HG03108 (cell line): ENCODE results near the gene ANO2.

Experiments used
- ATAC-seq: cut with Tn5 transposase; IDR thresholded peaks from one replicate; pipeline ENCODE4 v1.9.1; 2021; ENCODE audit warnings: moderate library complexity; ENCODE audit not compliant: unreplicated experiment

Gene ANO2

GRCh38 chr12:5588176-5588575, 356.9 kb downstream of the ANO2 start:
- ATAC-seq: no peak

GRCh38 chr12:5587711-5588121, 357.3 kb downstream of the ANO2 start:
- ATAC-seq: no peak

DNA sequence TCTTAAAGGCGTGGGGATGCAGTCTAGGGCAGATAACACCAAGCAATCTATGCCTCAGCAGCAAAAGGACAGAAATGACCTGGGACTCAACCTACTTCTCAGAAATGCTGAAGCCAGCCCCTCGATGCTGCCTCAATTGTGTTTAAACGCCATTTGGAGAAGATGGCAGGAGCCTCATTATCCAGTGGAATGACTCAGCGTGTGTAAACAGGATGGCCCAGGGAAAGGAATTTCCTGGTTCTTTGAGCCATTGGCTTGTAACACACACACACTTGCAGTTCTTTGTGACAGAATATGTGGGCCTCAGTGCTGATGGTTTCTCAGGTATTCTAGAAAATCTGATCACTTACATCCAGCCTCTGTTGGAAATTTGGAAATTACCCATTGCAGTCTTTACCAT, 358.9 kb downstream of the ANO2 start:
- ATAC-seq: no peak

DNA sequence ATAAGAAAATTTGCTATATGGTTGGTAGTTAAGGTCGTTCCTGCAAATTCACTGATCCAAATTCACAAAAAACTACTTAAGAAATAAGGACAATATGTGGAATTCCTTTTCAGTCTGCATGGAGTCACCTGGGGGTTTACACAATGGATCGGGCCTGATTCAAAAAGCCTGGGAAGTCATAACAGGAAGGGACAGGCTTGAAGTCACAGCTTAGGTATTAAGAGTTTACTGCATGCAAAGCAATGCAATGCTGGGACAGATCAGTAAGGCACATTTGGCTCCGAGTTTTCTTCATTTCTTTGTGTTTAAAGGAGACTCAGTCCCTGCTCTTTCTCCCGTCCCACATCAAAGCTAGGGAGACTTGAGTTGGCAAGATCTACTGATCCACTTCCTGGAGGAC, 359.9 kb downstream of the ANO2 start:
- no peak for ATAC-seq

DNA sequence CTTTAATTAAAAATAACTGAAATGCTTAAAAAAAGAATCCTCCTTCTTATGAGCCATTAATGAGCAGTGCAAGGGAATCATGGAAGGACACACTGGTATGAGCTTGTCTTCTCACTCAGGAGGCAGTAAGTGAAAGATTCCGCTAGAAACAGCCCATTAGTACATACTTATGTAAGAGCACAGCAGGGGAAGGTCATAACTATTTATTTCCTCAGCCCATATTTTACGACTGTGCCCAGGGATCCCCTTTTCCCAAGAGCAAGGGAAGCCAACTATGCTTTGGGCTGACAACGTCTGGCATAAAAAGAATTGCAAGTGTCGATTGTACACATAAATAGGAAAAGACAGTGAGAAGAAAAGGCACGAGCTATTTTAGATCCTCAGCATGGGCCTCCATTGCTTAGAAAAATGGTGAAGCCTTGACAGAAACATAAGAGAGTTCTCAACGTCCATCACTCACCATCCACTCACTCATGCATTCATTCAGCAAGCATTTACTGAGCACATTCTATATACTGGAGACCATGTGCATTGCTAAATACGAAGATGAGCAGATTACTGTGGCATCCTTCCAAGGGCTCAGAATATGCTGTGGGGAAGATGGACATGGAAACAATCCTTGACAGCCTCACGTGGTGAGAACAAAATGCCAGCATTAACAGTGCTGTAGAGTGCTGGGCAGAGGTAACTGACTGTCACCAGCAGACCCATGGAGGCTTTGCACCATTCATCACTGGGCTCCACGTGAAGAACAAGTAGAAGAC, 360.5 kb downstream of the ANO2 start:
- ATAC-seq: no peak

DNA sequence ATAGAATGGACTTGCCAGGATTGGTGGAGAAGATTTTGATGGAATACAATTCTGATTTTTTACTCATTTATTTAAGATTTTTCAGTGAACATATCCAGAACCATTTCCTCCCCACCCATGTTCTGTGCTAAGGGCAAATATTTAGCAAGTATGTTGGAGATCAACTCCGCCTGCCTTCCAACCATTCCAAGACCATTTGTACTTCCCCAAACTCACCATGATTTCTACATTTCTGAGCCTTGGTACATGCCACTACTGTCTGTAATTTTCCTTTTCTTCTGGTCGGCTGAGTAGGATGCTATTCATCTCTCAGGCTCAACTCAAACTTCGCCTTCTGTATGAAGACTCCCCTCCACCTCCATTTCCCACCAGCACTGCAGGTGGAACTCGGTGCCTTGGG, 362.5 kb downstream of the ANO2 start:
- ATAC-seq: no peak

DNA sequence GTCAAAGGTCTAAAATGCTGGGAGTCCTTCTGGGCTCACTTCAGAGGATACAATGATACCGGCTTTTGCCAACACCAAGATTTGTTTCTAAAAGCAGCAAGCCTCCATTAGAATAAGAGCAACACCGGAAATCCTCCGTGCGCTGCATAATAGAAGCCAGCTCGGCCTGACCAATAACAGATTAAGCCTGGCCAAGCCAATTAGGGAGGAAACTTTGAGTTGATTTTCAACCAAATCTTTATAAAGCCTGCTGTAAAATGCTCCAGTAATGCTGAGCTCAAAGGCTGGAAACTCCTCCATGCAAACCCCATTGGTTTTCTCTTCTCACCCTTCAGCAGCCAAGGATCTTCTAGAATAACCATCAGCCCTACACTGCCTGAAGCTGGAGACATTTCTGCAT, 363.0 kb downstream of the ANO2 start:
- no peak for ATAC-seq

DNA sequence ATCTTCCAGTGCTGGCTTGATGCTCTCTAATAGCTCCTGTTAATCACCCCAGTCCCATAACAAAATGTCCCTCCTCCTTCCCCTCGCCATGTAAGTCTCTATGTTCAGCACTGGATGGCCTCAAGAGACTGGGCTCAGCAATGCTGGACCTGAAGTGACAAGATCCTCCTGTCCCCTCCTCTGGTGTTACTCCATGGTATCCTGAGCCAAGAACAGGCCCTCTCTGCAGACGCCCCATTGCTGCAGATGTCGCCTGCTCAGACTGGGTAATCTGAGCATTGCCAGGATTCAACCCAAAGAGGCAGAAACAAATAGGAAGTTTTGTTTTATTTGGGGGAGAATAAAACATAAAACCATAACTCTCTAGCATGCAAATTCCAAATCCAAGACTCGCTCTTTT, 363.4 kb downstream of the ANO2 start:
- no peak for ATAC-seq

DNA sequence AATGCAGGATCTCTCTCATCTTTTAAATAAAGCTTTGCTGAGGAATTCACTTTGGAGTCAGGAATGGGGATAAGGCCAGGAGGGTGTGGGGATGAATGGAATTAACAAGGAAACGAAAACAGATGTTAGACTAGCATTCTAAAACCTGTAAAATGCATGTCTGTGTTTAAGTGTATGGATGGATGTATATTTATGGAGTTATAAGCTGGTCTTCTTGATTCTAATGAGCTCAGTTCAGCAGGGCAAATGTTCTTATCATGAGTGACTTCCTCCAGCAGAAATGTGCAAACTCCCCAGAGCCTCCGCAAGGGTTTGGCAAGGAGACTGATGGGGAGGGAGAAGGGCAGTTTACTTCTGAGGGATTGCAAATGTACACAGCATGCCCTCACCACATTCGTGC, 364.0 kb downstream of the ANO2 start:
- no peak for ATAC-seq

- ATAC-seq: no peak
These were observed 366.3 kb downstream of the ANO2 start for GRCh38 chr12:5578775-5579174.

GRCh38 chr12:5577741-5578140, 367.3 kb downstream of the ANO2 start:
- no peak for ATAC-seq

- ATAC-seq: no peak
These were observed 367.8 kb downstream of the ANO2 start for GRCh38 chr12:5577211-5577612.

DNA sequence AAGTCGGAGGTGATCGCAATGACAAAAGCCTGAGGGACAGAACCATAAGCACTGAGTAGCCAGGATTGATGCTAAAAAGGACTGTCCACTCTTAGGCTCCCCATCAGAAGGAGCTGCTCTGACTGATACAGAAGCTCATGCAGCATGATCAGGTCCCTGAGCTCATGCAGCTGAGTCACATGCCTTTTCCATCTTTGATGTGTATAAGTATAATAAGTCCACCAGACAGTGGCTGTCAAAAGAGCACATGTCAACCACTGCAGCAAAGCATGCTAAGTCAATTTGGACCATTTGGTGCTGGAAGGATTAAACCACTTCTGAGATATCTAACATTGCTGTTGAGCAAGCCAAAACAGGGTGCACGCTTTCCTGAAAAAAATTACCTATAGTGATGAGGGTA, 369.1 kb downstream of the ANO2 start:
- ATAC-seq: no peak

DNA sequence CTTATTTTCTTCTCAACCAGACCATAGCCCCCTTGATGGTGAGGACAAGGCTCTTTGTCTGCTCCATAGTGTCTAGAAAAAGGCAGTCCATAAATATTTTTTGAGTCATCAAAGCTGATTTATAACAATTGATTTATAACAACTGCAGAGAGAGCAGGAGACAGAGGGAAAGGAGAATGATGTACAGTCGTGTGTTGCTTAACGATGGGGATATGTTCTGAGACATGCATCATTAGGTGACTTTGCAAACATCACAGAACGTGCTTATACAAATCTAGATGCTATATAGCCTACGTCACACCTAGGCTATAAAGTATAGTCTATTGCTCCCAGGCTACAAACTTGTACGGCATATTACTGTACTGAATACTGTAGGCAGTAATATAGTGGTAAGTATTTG, 369.8 kb downstream of the ANO2 start:
- no peak for ATAC-seq

DNA sequence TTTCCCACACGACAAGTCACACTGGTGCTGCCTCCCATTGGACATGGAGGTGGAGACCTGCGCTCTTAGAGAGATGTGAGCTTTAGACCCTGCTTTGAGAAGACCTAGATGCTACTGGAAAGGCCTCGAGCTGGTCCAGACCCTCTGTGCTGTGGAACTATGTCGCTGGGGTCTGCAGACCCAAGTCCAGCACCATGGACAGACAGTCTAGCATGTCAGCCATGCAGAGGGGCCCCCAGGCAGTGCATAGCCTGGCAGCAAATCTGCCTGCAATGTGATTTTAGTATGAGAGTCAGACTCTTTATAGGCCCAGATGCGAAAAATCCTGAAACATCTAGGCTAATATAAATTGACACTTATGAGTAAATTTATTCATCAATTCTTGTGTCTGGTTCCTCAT, 371.7 kb downstream of the ANO2 start:
- ATAC-seq: no peak

- no peak for ATAC-seq
These were observed 373.9 kb downstream of the ANO2 start for GRCh38 chr12:5571115-5571514.

DNA sequence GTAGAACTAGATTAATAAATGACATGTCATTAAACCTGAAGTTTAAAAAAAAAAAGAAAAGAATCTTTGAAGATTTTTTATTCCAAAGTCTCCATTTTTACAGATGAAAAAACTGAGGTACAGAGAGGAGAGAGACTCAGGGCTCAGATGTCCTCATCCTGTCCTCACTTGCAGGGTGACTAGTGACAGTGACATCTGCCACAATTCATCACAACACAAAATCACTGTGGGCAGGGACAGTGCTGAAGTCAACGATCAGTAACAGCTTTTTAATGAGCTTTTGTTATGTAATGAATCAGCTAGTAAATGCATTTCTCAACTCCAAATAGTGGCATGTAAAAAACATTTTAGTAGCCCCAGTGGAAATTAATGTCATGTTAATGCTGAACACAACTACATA, 374.6 kb downstream of the ANO2 start:
- ATAC-seq: no peak

GRCh38 chr12:5568325-5568981, 376.6 kb downstream of the ANO2 start:
- ATAC-seq: no peak

- ATAC-seq: no peak
These were observed 377.9 kb downstream of the ANO2 start for GRCh38 chr12:5567016-5567725.

- no peak for ATAC-seq
These were observed 379.0 kb downstream of the ANO2 start for GRCh38 chr12:5565933-5566599.

DNA sequence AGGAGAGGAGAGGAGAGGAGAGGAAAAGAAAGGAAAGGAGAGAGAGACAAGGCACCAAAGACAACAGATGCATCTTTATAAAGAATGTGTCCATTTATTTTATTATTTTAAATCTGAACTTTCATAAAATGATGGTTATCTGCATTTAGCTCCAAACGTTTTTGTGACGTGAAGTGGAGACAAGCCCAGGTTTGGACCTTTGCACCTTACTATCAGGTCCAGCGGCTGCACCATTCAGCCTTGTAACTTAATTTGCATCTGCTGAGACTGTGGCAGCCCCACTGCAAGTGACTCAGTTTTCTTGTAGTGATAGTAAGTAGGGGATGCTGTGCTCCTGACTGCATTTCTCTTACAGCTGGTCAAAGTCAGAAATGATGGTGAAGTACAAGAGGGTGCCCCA, 382.5 kb downstream of the ANO2 start:
- ATAC-seq: no peak

- no peak for ATAC-seq
These were observed 383.2 kb downstream of the ANO2 start for GRCh38 chr12:5561846-5562245.
